GM18526 (cell line): ENCODE data around the gene HTR3B.
A peak's percentile ranks its signal among the peaks of the same experiment; 100 is the strongest.

Source experiments
- POLR2A ChIP-seq: IDR thresholded peaks from 3 replicates; pipeline ENCODE4 v1.6.1; 2011; ENCODE audit not compliant: insufficient read length; ENCODE audit errors: extremely low read depth

HTR3B gene

GRCh38 chr11:113904379-113905101 lies at the start of gene HTR3B:
HTR3B (plus strand) TSS chr11:113904796; CDS start chr11:113904934, 138 bp downstream.
- TF ChIP-seq POLR2A, result no peak

- TF ChIP-seq POLR2A, result no peak
Observed at GRCh38 chr11:113855803-113856202, 48.8 kb upstream of the HTR3B start.

- TF ChIP-seq POLR2A, result no peak
Observed at GRCh38 chr11:113856966-113857759, 47.4 kb upstream of the HTR3B start.

GRCh38 chr11:113859665-113860064 lies 44.9 kb upstream of the HTR3B start:
- no peak for TF ChIP-seq POLR2A

- TF ChIP-seq POLR2A, result no peak
Observed at GRCh38 chr11:113862435-113862834, 42.2 kb upstream of the HTR3B start.

GRCh38 chr11:113864410-113864809 lies 40.2 kb upstream of the HTR3B start:
- TF ChIP-seq POLR2A, result no peak

GRCh38 chr11:113865873-113866272 lies 38.7 kb upstream of the HTR3B start:
- no peak for TF ChIP-seq POLR2A

- TF ChIP-seq POLR2A, result no peak
Observed at GRCh38 chr11:113867843-113868503, 36.6 kb upstream of the HTR3B start.

GRCh38 chr11:113871336-113871735 lies 33.3 kb upstream of the HTR3B start:
- TF ChIP-seq POLR2A, result no peak

- TF ChIP-seq POLR2A, result no peak
Observed at GRCh38 chr11:113873236-113873626, 31.4 kb upstream of the HTR3B start.

- no peak for TF ChIP-seq POLR2A
Observed at GRCh38 chr11:113874096-113874495, 30.5 kb upstream of the HTR3B start.

GRCh38 chr11:113874581-113875233 lies 29.9 kb upstream of the HTR3B start:
- no peak for TF ChIP-seq POLR2A

GRCh38 chr11:113875234-113876073 lies 29.1 kb upstream of the HTR3B start, which contains the start of gene USP28:
USP28 (minus strand) TSS chr11:113875572; CDS start chr11:113875501, 71 bp downstream.
- TF ChIP-seq POLR2A, result peak; percentile 97

- no peak for TF ChIP-seq POLR2A
Observed at GRCh38 chr11:113876074-113876797, 28.4 kb upstream of the HTR3B start.
